Measurements from ENCODE around the gene SF3B3.

Gene SF3B3

DNA sequence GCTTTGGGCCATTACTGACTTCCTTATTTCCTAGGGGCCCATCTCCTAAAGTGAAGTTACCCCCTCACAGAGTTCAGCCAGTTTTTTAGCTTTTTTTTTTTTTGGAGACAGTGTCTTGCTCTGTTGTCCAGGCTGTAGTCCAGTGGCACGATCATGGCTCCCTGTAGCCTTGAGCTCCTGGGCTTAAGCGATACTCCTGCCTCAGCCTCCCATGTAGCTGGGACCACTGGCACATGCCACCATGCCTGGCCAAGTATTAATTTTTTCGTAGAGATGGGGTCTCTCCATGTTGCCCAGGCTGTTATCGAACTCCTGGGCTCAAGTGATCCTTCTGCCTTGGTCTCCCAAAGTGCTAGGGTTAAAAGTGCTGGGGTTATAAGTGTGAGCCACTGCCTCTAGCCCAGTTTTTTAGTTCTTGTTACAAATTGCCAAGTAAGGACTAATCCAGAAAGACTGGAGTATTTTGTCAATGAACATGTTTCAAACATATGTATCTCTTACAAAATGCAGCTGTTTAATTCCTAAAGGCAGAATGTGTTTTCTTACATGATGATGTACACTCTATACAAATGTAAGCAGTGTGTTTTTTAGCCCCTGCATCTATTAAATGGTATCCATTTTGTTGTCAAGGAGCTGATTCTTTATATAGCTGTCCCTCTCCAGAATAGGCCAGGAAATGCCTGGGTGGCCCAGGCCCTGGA is 73.7 kb downstream of the SF3B3 start:
- DNase-seq (ENCODE audit: insufficient read length): no peak
- no peak for FAIRE-seq
- TF ChIP-seq POLR2A (IDR thresholded peaks at IDR 0.05; ENCODE audit: low read depth, low read length) (no peak), TAF1 (IDR thresholded peaks at IDR 0.05; ENCODE audit: borderline replicate concordance, low read depth, low read length) (no peak), POLR2AphosphoS5 (IDR thresholded peaks at IDR 0.05; ENCODE audit: low read depth, low read length) (no peak)

DNA sequence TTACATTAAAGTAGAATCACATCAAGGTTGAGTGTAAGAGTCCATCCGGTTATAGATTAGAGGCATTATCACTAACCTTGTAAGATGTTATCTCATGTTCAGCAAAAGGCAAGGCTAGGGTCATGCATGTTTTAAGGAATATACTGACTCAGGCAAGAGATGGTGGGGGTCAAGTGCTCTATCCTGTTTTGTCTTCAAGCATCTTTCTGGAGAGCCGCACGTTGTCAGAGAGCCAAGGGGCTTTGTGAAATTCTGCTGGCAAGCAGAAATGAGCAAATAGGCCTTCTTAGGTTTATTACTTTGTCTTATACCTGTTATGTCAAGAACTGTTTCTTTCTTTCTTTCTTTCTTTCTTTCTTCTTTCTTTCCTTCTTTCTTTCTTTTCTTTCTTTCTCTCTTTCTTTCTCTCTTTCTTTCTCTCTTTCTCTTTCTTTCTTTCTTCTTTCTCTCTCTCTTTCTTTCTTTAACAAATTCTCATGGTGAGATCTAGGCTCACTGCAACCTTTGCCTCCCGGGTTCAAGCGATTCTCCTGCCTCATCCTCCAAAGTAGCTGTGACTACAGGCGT is 75.4 kb downstream of the SF3B3 start:
- TF ChIP-seq TAF1 (IDR thresholded peaks at IDR 0.05; ENCODE audit: borderline replicate concordance, low read depth, low read length) (no peak), POLR2AphosphoS5 (IDR thresholded peaks at IDR 0.05; ENCODE audit: low read depth, low read length) (no peak), POLR2A (IDR thresholded peaks at IDR 0.05; ENCODE audit: low read depth, low read length) (no peak)
- DNase-seq (ENCODE audit: insufficient read length) (no peak), FAIRE-seq (no peak)

GRCh38 chr16:70600730-70601129 is 77.1 kb downstream of the SF3B3 start:
- no peak for DNase-seq (ENCODE audit: insufficient read length)
- no peak for FAIRE-seq
- TF ChIP-seq POLR2A (IDR thresholded peaks at IDR 0.05; ENCODE audit: low read depth, low read length): no peak
- TF ChIP-seq POLR2AphosphoS5 (IDR thresholded peaks at IDR 0.05; ENCODE audit: low read depth, low read length): no peak
- no peak for TF ChIP-seq TAF1 (IDR thresholded peaks at IDR 0.05; ENCODE audit: borderline replicate concordance, low read depth, low read length)

DNA sequence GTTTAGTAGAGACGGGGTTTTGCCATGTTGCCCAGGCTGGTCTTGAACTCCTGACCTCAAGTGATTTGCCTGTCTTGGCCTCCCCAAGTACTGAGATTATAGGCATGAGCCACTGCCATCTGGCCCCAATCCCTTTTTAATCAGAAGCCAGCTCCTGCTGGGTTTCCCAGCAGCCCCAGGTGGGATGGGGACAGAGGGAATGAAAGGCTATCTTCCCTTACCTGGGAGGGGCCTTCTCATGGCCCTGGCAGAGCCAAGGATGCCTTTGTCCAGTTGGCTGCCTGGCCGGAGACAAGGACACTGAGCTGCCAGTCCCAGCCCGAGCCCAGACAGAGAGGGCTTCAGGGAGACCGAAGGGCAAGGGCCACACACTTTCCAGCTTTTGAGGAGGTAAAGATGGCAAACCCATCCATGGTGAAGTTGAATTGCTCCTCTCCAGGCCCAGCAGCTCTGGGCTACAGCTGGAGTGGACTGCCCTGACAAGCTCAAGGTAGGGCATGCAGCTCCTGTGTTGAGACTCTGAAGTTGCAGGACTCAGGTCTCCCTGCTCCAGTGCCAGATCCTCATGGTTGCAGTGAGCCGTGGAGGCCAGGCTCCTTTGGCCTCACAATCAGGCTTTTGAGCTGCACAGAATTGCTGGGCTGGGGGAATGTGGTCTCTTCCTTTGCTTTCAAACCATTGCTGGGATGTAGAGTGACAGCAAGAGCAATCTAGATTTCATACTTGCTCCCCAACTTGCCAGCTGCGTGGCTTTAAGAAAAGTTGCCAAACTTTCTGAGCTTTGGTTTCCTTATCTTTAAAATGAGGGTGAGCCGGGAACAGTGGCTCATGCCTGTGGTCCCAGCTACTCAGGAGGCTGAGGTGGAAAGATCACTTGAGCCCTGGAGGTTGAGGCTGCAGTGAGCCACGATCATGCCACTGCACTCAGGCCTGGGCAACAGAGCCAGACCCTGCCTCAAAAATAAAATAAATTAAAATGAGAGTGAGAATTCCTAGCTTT is 78.3 kb downstream of the SF3B3 start:
- DNase-seq (ENCODE audit: insufficient read length) (no peak), FAIRE-seq (no peak)
- TF ChIP-seq POLR2AphosphoS5 (IDR thresholded peaks at IDR 0.05; ENCODE audit: low read depth, low read length) (no peak), POLR2A (IDR thresholded peaks at IDR 0.05; ENCODE audit: low read depth, low read length) (no peak), TAF1 (IDR thresholded peaks at IDR 0.05; ENCODE audit: borderline replicate concordance, low read depth, low read length) (no peak)

DNA sequence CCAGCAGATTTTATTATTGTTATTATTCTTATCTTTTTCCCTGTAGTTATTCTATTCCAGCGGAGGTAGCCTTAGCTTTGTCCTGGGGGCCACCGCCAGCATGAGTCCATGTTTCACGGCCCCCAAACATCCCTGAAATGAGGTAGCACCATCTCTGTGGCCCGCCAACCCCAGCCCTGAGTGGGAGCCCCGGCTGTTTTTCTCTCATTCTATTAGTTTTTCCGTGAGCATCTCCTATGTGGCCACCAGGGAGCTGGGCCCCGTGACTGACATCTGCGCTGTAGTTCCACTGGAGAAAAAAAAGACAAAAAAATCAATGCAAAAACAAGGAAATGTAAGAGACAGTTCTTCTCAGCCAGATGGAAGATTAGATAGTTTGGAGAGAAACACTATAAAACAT is 79.2 kb downstream of the SF3B3 start:
- no peak for TF ChIP-seq POLR2A (IDR thresholded peaks at IDR 0.05; ENCODE audit: low read depth, low read length)
- TF ChIP-seq POLR2AphosphoS5 (IDR thresholded peaks at IDR 0.05; ENCODE audit: low read depth, low read length): no peak
- no peak for TF ChIP-seq TAF1 (IDR thresholded peaks at IDR 0.05; ENCODE audit: borderline replicate concordance, low read depth, low read length)
- DNase-seq (ENCODE audit: insufficient read length): no peak
- no peak for FAIRE-seq

GRCh38 chr16:70604407-70605282 is 81.0 kb downstream of the SF3B3 start:
- FAIRE-seq: no peak
- TF ChIP-seq TAF1 (IDR thresholded peaks at IDR 0.05; ENCODE audit: borderline replicate concordance, low read depth, low read length): no peak
- TF ChIP-seq POLR2AphosphoS5 (IDR thresholded peaks at IDR 0.05; ENCODE audit: low read depth, low read length): no peak
- DNase-seq (ENCODE audit: insufficient read length): no peak

- DNase-seq (ENCODE audit: insufficient read length): no peak
- FAIRE-seq: no peak
Measured at GRCh38 chr16:70605283-70605657, 81.7 kb downstream of the SF3B3 start.

DNA sequence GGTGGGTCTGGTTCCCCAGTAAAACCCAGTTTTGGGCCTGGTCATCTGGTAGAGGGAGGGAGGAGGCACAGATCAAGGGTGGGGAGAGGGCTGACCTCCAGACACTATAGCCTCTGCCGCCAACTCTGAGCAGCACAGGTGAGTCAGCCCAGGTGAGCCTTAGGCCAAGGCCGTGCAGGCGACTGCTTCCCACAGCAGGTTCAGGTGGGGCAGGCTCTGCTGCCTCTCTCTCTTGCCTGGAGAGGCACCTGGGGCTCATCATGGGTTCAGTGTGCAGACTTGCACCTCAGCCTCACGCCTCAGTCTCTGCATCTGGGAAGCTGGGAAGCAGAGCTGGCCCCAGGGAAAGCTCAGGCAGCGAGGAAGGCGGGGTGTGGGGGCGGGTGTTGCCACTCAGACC is 84.9 kb downstream of the SF3B3 start:
- TF ChIP-seq POLR2A (IDR thresholded peaks at IDR 0.05; ENCODE audit: low read depth, low read length) (no peak), TAF1 (IDR thresholded peaks at IDR 0.05; ENCODE audit: borderline replicate concordance, low read depth, low read length) (no peak), POLR2AphosphoS5 (IDR thresholded peaks at IDR 0.05; ENCODE audit: low read depth, low read length) (no peak)
- no peak for FAIRE-seq
- DNase-seq (ENCODE audit: insufficient read length): no peak

More at GRCh38 chr16:70605283-70605657, 81.7 kb downstream of the SF3B3 start:
- TF ChIP-seq POLR2A (IDR thresholded peaks at IDR 0.05; ENCODE audit: low read depth, low read length) (no peak), TAF1 (IDR thresholded peaks at IDR 0.05; ENCODE audit: borderline replicate concordance, low read depth, low read length) (no peak), POLR2AphosphoS5 (IDR thresholded peaks at IDR 0.05; ENCODE audit: low read depth, low read length) (no peak)

DNA sequence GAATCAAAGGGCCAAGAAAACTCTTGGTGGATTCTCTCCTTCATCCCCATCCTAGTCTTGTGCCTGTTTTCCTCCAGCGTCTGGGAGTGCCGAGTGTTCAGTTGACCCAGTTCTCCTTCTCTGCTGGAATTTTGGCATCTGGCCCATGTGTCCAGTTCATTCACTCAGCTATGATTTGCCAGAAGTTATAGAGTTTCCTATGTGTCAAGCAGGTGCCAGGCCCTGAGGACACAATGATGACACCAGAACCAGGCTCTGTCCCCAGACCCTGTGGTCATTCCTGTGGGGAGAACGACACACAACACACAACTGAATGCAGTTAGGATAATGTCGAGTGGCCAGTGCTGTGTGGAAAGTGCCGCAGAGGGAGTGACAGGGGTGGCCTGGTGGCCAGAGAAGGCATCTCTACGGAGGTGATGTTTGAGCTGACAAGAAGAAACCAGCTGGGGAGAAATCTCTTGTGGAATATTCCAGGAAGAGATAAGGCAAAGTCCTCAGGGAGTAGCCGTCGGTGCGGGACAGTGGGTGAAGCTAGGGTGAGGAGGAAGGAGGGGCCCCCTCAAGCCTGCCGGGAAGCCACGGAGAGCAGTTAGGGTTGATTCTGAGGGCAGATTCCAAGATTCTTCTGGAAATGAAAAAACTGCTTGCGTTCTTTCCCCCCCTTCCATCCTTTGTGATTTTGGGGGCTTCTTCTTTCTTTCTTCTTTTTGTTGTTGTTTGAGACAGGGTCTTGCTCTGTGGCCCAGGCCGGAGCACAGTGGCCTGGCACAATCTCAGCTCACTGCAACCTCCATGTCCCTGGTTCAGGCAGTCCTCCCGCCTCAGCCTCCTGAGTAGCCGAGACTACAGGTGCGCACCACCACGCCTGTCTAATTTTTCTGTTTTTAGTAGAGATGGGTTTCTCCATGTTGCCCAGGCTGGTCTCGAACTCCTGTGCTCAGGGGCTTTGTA is 86.9 kb downstream of the SF3B3 start:
- TF ChIP-seq POLR2AphosphoS5 (IDR thresholded peaks at IDR 0.05; ENCODE audit: low read depth, low read length) (no peak), TAF1 (IDR thresholded peaks at IDR 0.05; ENCODE audit: borderline replicate concordance, low read depth, low read length) (no peak), POLR2A (IDR thresholded peaks at IDR 0.05; ENCODE audit: low read depth, low read length) (no peak)
- DNase-seq (ENCODE audit: insufficient read length): no peak
- no peak for FAIRE-seq

DNA sequence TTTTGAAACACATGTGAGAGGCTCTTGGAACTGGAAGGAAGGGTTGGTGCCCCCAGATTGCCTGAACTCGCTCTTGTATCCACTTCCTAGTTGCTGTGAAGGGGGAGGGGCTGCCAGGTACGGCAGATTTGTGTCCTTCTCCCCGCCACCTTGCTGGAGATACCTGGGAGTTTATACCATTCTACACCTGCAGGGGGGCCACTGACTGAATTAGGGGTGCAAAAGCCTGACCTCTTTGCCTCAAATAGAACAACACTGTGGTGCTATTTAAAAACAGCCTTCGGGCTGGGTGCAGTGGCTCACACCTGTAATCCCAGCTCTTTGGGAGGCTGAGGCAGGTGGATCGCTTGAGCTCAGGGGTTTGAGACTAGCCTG is 87.6 kb downstream of the SF3B3 start:
- DNase-seq (ENCODE audit: insufficient read length) (no peak), FAIRE-seq (no peak)
- TF ChIP-seq POLR2A (IDR thresholded peaks at IDR 0.05; ENCODE audit: low read depth, low read length) (no peak), POLR2AphosphoS5 (IDR thresholded peaks at IDR 0.05; ENCODE audit: low read depth, low read length) (no peak), TAF1 (IDR thresholded peaks at IDR 0.05; ENCODE audit: borderline replicate concordance, low read depth, low read length) (no peak)
